Measurements from ENCODE around the gene DNM1L.

DNM1L gene

DNA sequence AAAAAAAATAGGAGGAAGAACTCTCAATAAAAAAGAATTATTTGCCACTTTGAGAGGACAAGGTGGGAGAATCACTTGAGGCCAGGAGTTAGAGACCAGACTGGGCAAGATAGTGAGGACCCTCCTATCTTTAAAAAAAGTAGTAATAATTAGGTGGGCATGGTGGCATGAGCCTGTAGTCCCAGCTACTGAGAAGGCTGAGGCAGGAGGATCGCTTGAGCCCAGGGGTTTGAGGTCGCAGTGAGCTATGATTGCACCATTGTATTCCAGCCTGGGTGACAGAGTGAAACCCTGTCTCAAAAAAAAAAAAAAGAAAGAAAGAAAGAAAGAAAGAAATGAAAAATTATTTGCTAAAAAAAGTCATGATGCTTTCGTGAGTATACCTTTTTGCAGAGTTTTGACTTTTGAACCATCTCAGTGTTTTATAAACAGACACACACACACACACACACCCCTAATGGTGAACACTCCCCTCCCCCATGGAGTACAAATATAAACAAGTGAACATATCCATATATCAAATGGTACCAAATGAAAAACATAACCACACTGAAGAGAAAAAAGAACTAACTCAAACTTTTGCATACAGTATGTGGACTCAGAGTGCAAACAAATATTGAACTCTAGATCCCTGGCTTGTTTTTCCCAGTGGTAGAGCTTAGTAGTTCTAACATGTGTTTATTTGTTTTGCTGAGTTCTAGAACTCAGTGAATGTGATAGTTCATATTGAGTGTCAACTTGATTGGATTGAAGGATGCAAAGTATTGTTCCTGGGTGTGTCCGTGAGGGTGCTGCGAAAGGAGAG lies 27.7 kb upstream of the DNM1L start:
- peaks cover 4% of the 10 kb centered on the region for H3K27me3 Mint-ChIP-seq (ENCODE audit: low read depth)
- TF ChIP-seq CTCF (IDR thresholded peaks at IDR 0.05; ENCODE audit: unreplicated experiment in 3 of 3) = no peak
- H3K36me3 Mint-ChIP-seq (ENCODE audit: low read depth) = no peaks in the 10 kb centered on the region
- H3K9me3 Mint-ChIP-seq = no peaks in the 10 kb centered on the region
- no peaks in the 10 kb centered on the region for H3K4me1 Mint-ChIP-seq
- no peak overlapping the region for H3K27ac Mint-ChIP-seq
- H3K4me3 Mint-ChIP-seq = no peak overlapping the region

- Mint-ChIP-seq H3K27ac (no peak overlapping the region), H3K9me3 (no peaks in the 10 kb centered on the region), H3K4me1 (no peaks in the 10 kb centered on the region), H3K36me3 (ENCODE audit: low read depth) (no peaks in the 10 kb centered on the region), H3K4me3 (no peak overlapping the region), H3K27me3 (ENCODE audit: low read depth) (peaks cover 4% of the 10 kb centered on the region)
- TF ChIP-seq CTCF (IDR thresholded peaks at IDR 0.05; ENCODE audit: unreplicated experiment in 3 of 3) = no peak
Measured at GRCh38 chr12:32651956-32652210, 27.2 kb upstream of the DNM1L start.

GRCh38 chr12:32659908-32660440 lies 19.1 kb upstream of the DNM1L start:
- H3K4me1 Mint-ChIP-seq = peaks cover 10% of the 10 kb centered on the region
- TF ChIP-seq CTCF (IDR thresholded peaks at IDR 0.05; ENCODE audit: unreplicated experiment in 3 of 3) = no peak
- no peaks in the 10 kb centered on the region for H3K27me3 Mint-ChIP-seq (ENCODE audit: low read depth)
- peak overlapping the region in 1 of 3 experiments; percentile 34 for H3K27ac Mint-ChIP-seq
- no peaks in the 10 kb centered on the region for H3K9me3 Mint-ChIP-seq
- H3K4me3 Mint-ChIP-seq = no peak overlapping the region
- H3K36me3 Mint-ChIP-seq (ENCODE audit: low read depth) = no peaks in the 10 kb centered on the region

DNA sequence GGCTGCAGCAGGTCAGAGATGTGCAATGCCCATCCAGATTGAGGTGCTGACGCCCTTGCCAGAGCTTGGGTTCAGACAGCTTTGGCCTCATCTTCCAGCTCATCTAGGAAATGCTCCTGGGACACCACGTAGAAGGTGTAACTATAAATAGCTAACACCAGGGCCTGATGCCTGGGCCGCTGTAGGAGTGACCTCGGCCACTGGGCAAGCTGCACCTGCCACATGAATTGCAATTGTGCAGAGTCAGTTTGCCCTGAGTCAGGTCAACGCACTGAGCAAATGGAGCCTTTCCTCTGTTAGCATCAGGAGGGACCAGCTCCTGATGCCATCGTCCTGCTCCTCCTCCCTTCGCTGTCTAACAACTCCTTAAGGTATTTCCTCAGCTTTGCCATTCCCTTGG lies 17.4 kb upstream of the DNM1L start:
- no peaks in the 10 kb centered on the region for H3K27me3 Mint-ChIP-seq (ENCODE audit: low read depth)

GRCh38 chr12:32662665-32663064 lies 16.4 kb upstream of the DNM1L start:
- no peak overlapping the region for H3K27ac Mint-ChIP-seq
- no peaks in the 10 kb centered on the region for H3K36me3 Mint-ChIP-seq (ENCODE audit: low read depth)
- TF ChIP-seq CTCF (IDR thresholded peaks at IDR 0.05; ENCODE audit: unreplicated experiment in 3 of 3) = no peak
- H3K27me3 Mint-ChIP-seq (ENCODE audit: low read depth) = no peaks in the 10 kb centered on the region
- no peaks in the 10 kb centered on the region for H3K9me3 Mint-ChIP-seq
- H3K4me1 Mint-ChIP-seq = peaks cover 10% of the 10 kb centered on the region
- H3K4me3 Mint-ChIP-seq = no peak overlapping the region

More for the DNA sequence above, 17.4 kb upstream of the DNM1L start:
- Mint-ChIP-seq H3K9me3 (no peaks in the 10 kb centered on the region), H3K4me1 (peaks cover 10% of the 10 kb centered on the region), H3K4me3 (no peak overlapping the region), H3K27ac (no peak overlapping the region), H3K36me3 (ENCODE audit: low read depth) (no peaks in the 10 kb centered on the region)
- no peak for TF ChIP-seq CTCF (IDR thresholded peaks at IDR 0.05; ENCODE audit: unreplicated experiment in 3 of 3)

DNA sequence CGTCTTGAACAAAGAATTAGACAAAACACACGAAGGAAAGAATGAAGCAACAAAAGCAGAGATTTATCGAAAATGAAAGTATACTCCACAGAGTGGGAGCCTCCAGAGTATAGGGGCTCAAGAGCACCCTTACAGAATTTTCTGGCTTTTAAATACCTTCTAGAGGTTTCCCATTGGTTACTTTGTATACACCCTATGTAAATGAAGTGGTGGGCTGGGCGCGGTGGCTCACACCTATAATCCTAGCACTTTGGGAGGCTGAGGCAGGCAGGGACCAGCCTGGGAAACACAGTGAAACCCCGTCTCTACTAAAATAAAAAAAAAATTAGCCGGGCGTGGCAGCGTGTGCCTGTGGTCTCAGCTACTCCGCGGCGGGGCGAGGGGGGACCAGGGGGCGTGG lies 13.1 kb upstream of the DNM1L start:
- H3K36me3 Mint-ChIP-seq (ENCODE audit: low read depth) = no peaks in the 10 kb centered on the region
- no peak for TF ChIP-seq CTCF (IDR thresholded peaks at IDR 0.05; ENCODE audit: unreplicated experiment in 3 of 3)
- H3K27ac Mint-ChIP-seq = no peak overlapping the region
- H3K4me1 Mint-ChIP-seq = peaks cover 4% of the 10 kb centered on the region
- H3K9me3 Mint-ChIP-seq = peaks cover 8% of the 10 kb centered on the region
- no peaks in the 10 kb centered on the region for H3K27me3 Mint-ChIP-seq (ENCODE audit: low read depth)
- no peak overlapping the region for H3K4me3 Mint-ChIP-seq
